ENCODE measurements around the gene SKOR1.

SKOR1 gene

GRCh38 chr15:67824976-67825880 lies at the start of gene SKOR1:
Gene SKOR1, plus strand, starts transcription at chr15:67825509. Its CDS starts 94 bp downstream, at chr15:67825603.
- DNase-seq, result peak; percentile 82

- DNase-seq, result no peak
These were observed 49.3 kb upstream of the SKOR1 start for GRCh38 chr15:67775998-67776397.

- no peak for DNase-seq
These were observed 48.7 kb upstream of the SKOR1 start for GRCh38 chr15:67776600-67776999.

- DNase-seq, result no peak
These were observed 48.2 kb upstream of the SKOR1 start for GRCh38 chr15:67777071-67777470.

GRCh38 chr15:67777773-67778172 lies 47.5 kb upstream of the SKOR1 start:
- DNase-seq, result no peak

- no peak for DNase-seq
These were observed 46.3 kb upstream of the SKOR1 start for GRCh38 chr15:67778968-67779548.

GRCh38 chr15:67779549-67780111 lies 45.7 kb upstream of the SKOR1 start:
- DNase-seq, result peak; percentile 6

- no peak for DNase-seq
These were observed 44.2 kb upstream of the SKOR1 start for GRCh38 chr15:67781061-67781460.

GRCh38 chr15:67781907-67782690 lies 43.2 kb upstream of the SKOR1 start:
- DNase-seq, result no peak

GRCh38 chr15:67782691-67782991 lies 42.7 kb upstream of the SKOR1 start:
- DNase-seq, result no peak

- peak; percentile 16 for DNase-seq
These were observed 42.0 kb upstream of the SKOR1 start for GRCh38 chr15:67783303-67783702.

GRCh38 chr15:67784090-67784781 lies 41.1 kb upstream of the SKOR1 start:
- DNase-seq, result no peak

- DNase-seq, result no peak
These were observed 40.4 kb upstream of the SKOR1 start for GRCh38 chr15:67784856-67785430.

GRCh38 chr15:67785431-67785830 lies 39.9 kb upstream of the SKOR1 start:
- no peak for DNase-seq

- no peak for DNase-seq
These were observed 38.7 kb upstream of the SKOR1 start for GRCh38 chr15:67786646-67787045.

- DNase-seq, result no peak
These were observed 36.3 kb upstream of the SKOR1 start for GRCh38 chr15:67788986-67789385.

GRCh38 chr15:67790610-67791319 lies 34.5 kb upstream of the SKOR1 start:
- no peak for DNase-seq

GRCh38 chr15:67792250-67792942 lies 32.9 kb upstream of the SKOR1 start:
- no peak for DNase-seq

GRCh38 chr15:67794832-67795574 lies 30.3 kb upstream of the SKOR1 start:
- DNase-seq, result no peak
